GOT3 (cell line): ENCODE data around the gene CACNA1E.

Experiments
- DNase-seq: peaks from one replicate; lab custom pipeline; 2025; ENCODE audit warnings: mixed read lengths; lab: John Stamatoyannopoulos, UW

CACNA1E gene

DNA sequence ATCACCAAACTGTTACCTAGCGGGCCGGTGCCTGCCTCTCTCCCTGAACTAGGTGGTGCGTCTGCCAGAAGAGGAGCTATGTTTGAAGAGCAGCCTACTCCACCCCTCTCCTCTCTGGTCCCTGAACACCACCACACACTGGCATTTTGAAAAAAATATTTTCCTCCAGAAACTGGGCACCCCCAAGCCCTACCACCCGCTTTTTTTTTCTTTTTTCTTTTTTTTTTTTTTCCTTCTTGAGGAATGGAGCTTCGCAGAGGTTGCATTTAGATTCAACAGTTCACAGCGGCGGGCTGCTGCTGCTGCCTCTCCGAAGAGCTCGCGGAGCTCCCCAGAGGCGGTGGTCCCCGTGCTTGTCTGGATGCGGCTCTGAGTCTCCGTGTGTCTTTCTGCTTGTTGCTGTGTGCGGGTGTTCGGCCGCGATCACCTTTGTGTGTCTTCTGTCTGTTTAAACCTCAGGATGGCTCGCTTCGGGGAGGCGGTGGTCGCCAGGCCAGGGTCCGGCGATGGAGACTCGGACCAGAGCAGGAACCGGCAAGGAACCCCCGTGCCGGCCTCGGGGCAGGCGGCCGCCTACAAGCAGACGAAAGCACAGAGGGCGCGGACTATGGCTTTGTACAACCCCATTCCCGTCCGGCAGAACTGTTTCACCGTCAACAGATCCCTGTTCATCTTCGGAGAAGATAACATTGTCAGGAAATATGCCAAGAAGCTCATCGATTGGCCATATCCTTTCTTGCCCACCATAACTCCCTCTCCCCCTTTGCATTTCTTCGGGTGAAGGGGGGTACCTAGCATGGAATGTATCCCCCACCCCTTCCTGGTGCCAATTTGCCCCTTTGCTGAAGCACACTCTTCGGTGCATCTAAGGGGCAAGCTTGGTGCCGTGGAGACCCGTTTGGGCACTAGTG is at the start of gene CACNA1E:
TSS of gene CACNA1E (plus strand) at position 233 of the 911 bp plus-strand sequence. CDS start at position 461, 228 bp downstream.
- no peak for DNase-seq

DNA sequence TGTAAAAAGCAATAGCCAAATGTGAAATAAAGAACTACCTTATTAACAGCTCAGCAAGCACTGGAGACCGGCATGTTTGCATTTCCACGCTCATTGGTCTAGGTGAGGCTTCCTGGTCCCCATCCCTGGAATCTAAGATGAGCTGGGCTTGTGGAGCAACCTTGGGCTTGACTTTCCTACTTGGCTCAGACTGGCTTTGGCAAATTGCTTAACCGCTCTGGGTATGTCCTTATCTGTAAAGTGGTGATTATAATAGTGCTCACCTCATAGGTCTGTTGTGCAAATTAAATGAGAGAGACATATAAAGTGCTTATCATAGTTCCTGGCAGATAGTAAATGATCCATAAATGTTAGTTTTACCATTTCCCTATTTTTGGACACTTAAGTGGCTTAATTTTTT is 49.4 kb upstream of the CACNA1E start:
- DNase-seq = no peak

- DNase-seq = no peak
These were observed 45.3 kb upstream of the CACNA1E start for GRCh38 chr1:181438013-181438412.

- DNase-seq = no peak
These were observed 42.8 kb upstream of the CACNA1E start for GRCh38 chr1:181440510-181440909.

DNA sequence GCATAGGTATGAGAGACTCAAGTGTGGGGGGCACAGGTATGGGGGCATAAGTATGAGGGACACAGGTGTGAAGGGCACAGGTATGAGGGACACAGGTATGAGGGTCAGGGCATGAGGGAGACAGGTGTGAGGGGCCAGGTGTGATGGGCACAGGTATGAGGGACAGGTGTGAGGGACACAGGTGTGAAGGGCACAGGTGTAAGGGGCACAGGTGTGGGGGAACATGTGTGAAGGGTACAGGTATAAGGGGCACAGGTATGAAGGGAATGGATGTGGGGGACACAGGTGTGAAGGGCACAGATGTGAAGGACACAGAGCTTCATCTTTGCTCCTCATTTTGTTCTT is 41.2 kb upstream of the CACNA1E start:
- DNase-seq = no peak

GRCh38 chr1:181443231-181443853 is 40.0 kb upstream of the CACNA1E start:
- DNase-seq = no peak

DNA sequence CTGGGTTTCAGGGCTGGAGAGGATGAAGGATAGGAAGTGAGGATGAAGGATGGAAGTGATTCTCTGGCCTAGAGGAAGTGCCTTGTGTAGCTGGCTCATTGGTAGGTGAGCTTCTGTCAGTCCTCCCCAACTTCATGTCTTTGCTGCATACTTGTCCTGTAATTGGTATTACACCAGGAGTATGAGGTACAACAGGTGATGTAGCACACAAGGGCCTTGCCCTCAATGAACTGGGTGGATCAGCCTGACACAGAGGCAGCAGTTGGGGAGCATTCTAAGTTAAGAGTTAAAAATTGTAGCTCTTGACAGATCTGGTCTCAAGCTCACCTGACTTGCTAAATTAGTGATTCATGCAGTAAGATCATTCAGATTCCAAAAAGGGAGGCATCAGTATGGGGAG is 37.9 kb upstream of the CACNA1E start:
- DNase-seq = no peak

- no peak for DNase-seq
These were observed 34.9 kb upstream of the CACNA1E start for GRCh38 chr1:181448461-181448860.

DNA sequence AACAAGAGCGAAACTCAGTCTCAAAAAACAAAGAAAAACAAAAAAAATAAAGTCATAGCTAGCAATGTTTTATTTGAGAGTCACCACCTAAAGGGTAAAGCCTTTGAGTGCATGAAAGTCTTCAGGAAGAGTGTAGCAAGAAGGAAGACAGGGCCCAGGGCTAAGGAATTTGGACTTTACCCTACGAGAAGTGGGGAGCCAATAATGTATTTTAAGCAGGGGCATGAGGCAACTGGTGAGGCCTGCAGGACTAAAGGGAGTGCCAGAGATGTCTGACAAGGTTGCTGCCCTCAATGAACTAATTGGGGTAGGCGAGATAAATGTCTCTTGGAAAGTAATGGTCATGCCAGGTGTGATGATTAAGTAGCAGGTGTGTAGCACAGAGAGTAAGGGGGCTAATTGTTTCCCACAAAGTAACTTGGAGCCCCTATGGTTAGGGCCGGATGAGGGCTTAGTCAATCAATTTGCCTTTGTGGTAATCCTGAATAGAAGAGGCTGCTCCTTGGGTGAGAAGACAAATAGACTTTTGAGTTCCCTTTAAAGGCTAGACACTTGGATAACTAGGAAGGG is 31.6 kb upstream of the CACNA1E start:
- DNase-seq = no peak

DNA sequence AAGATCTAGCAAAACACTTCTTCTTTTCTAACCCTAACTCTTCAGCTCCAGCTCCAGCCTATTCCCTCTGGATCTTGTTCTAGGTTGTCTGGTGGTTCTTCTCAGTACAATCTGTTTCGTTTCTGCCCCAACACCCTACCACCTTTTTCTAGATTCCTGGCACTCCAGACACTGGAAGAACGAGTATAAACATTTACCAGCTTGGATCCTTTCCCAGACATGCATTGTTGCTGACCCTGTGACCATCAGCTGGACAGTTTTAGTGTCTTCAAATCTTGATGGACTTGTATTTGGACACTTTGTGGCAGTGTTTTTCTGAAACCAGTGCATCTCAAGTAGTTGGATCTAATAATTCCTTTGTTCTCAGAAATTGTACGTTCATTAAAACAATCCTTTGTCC is 30.6 kb upstream of the CACNA1E start:
- no peak for DNase-seq

- no peak for DNase-seq
These were observed 29.6 kb upstream of the CACNA1E start for GRCh38 chr1:181453541-181454201.

- no peak for DNase-seq
These were observed 26.8 kb upstream of the CACNA1E start for GRCh38 chr1:181456551-181456950.

DNA sequence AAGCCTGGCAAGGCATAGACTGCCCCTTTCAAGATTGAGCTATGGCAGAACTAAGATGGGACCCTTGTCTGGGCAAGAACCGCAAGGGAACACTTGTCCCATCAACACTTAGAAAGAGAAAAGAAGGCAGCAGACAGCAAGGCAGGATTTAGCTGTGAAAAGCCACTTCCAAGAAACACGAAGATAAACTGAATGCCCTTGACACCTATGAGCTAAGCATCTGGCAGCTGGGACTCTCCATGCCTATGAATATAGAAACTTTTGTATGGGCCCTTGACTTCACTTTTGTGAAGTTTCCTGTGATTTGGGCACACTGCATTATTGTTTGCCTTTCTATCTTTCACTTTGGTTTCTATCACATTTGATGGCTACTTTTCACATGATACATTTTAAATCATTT is 24.9 kb upstream of the CACNA1E start:
- DNase-seq = no peak

DNA sequence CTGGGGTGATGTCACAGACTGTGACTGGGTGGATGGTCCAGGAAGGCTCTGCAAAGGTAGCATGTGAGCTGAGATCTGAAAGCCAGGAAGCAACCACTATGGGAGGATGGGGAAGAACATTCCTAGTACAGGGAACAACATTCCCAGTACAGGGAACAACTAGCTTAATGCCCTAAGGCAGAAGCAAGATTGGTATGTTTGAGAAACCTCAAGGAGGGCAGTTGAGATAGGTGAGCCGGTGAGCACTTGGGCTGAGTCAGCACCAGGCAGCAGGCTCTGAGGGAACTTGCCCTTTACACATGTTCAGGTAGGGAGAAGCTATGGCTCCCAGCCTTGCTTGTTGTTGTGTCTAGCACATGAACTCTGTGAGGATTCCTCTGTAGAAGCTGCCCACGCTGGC is 24.2 kb upstream of the CACNA1E start:
- DNase-seq = no peak

DNA sequence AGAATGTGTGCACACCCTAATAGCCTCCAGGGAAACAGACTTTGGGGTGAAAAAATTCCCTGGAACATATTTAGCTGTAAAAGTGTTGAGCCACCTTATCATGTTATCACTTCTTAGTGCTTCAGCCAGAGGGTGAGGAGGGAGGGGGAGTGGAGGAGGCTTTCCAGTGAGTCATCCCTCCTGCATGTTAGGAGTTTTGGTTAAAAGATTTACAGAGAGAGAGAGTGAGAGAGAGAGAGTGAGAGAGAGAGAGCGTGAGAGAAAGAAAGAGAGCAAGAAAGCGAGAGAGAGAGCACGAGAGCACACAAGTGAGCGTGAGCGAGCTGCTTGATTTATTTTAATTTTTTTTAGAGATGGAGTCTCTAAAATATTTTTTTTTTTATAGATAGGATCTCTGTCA is 13.5 kb upstream of the CACNA1E start:
- no peak for DNase-seq

DNA sequence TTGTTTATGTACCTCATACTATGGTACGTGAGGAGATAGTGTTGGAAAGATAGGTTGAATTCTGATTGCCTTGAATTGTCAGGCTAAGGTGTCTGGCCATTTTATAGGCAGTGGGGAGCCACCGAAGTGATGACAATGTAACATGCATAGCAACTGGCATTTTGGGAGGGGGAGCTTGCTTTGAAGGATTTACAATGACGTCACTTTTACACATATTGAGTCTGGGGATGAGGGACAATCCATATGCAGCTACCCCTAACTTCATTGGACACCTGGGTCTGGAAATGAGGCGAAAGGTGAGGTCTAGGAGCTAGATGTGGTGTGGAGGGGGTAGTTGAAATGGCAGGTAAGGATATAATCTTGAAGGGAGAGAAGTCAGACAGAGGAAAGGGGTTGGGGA is 7.7 kb upstream of the CACNA1E start:
- no peak for DNase-seq

DNA sequence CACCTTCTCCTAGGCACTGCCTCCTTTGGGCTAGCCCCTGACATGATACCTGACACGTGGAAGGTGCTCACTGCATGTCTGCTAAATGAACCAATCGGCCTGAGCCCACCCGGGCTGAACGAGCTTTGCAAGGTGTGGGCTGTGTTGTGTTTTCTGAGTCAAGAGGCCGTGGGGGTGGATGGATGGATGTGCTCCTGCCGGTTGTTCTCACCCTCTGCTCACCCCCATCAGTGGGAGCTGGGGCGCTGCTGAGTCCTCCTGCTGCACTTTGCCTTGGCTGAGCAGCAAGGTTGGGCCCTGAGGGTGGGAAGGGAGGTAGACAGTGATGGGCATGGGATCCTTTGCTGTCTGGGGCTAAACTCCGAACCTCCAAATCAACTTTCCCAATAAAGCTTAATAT is 6.7 kb upstream of the CACNA1E start:
- DNase-seq = no peak

- DNase-seq = no peak
These were observed 5.0 kb upstream of the CACNA1E start for GRCh38 chr1:181478306-181478705.

DNA sequence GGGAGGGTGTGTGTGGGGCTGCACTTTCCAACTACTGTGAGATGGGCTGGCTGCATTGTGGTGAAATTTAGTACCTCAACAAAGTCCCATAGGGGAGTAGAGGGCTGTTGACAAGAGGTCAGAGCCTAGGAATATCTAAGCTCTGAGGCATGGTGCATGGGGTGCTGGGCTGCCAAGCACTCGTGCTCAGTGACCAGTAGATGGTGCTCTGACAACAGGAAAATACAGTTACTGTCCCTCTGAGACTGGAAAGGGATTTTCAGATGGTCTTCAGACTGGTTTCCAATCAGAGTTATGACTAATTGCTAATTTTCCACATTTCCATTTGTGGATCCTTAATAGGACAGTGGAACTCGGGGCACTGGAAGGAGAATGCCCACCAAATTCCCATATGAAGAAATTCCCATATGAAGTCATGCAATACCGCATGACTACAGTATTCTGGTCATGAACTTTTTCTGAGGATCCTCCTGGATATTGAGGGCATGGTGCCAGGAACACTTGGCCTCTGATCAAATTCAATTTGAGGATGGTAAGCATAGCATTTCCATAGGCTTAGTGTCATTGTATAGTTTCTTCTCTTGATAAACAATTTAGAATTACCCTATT is 4.1 kb upstream of the CACNA1E start:
- no peak for DNase-seq

- DNase-seq = no peak
These were observed 1.3 kb upstream of the CACNA1E start for GRCh38 chr1:181482001-181482430.

- DNase-seq = no peak
These were observed 614 bp upstream of the CACNA1E start for GRCh38 chr1:181482521-181483284.
